Medulla oblongata (tissue), 1 donor: ENCODE data around the gene RHNO1.

Source experiments
- DNase-seq: peaks from one replicate; pipeline ENCODE4 v3.0.0-alpha.2; 2015; ENCODE audit errors: extremely low spot score

The RHNO1 gene

GRCh38 chr12:2877047-2877952 lies at the start of gene RHNO1, which contains the start of gene FOXM1:
RHNO1 (plus strand) TSS chr12:2877223; CDS start chr12:2885367, 8,144 bp downstream.
FOXM1 (minus strand) TSS chr12:2877174; CDS start chr12:2874478, 2,696 bp downstream.
- peak; percentile 94 for DNase-seq

DNA sequence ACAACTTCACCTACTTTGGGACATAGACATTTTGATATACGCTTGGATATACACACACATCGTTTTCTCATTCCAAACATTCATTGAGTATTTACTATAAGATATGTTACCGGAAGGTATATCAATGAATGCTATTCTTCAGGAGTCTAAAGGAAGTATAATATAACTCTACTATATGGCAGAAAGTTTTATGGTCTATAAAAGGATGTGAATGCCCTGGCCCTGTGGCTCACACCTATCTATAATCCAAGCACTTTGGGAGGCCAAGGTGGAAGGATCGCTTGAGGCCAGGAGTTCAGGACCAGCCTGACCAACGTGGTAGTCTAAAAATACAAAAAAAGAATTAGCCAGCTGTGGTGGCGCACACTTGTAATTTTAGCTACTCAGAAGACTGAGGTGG lies 47.7 kb upstream of the RHNO1 start:
- no peak for DNase-seq

- DNase-seq: no peak
These were observed 44.4 kb upstream of the RHNO1 start for GRCh38 chr12:2832550-2833127.

DNA sequence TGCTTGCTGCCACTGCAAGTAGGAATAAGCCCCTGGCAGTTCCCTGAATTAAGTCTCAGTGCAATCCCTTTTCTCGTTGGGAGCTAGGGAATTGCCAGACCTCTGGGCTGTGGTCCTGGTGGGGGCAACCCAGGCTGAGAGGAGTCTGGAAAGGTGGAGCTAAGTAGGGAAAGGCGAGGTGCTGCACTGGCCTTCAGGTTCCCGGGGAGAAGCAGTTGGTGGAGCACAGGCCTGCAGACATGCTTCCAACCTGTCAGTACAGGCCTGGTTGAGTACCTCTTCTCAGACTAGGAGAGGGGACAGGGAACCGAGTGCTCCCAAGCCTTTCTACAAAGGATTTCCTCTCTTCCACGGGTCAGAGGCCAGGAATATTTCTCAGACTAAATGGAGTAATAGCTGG lies 43.7 kb upstream of the RHNO1 start:
- DNase-seq: no peak

DNA sequence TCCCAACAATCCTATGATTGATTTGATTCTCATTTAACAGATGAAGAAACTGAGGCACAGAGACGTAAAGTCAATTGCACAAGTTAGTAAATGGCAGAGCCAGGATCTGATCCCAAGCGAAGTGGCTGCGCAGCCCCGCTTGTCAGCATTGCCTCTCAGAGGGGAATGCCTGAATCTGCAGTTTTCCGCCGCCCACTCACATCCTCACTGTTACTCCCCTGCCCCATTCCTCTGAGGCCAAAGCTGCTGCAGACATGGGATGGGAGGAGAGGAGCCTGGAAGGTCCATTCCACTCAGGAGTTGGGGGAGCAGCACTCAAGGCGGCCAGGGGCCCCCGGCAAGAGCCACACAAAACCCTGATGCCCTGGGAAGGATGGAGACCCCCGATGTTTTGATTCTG lies 43.2 kb upstream of the RHNO1 start:
- DNase-seq: no peak

- peak; percentile 73 for DNase-seq
These were observed 42.2 kb upstream of the RHNO1 start, which contains the start of gene NRIP2 for GRCh38 chr12:2834581-2835491. NRIP2 (minus strand) TSS chr12:2835035; CDS start chr12:2834983, 52 bp downstream.

DNA sequence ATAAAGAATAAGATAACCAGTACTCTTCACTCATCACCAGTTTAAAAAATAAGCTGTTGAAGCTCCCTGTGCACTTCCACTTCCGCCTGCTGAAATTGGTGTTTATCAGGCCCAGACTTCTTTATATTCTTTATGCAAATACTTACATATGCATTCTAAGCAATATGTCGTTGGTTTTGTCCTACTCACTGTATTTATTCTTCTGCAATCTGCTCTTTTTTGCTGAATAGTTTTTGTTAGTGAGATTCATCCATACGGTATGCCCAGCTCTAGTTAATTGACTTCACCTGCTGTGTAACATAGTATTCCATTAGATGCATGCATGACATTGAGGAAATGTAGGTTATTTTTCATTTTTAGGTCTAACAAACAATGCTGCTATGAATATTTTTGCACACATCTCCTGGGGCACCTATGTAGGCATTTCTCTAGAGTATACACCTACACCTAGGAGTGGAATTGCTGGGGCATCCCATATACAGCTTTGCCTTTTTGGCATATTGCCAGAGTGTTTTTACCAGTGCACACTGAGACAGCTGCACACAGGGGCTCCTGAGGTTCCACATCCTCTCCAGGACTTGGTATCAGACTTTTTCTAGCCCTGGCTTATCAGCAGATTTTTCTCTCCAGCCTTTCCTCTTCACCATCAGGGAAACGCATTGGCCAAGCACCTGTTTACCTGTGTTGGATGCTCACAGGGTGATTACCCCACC lies 41.2 kb upstream of the RHNO1 start:
- no peak for DNase-seq

DNA sequence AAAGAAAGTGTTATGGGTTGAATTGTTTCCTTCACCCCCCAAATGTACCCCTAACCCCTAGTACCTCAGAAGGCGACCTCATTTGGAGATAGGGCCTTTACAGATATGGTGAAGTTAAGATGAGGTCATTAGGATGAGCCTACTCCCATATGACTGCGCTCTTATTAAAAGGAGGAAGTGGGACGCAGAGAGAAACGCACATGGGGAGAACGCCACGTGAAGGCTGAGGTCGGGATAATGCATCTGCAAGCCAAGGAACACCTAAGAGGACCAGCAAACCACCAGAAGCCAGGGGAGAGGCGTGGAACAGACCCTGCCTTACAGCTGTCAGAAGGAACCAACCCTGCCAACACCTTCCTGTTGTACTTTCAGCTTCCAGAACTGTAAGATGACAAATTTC lies 40.4 kb upstream of the RHNO1 start:
- no peak for DNase-seq

DNA sequence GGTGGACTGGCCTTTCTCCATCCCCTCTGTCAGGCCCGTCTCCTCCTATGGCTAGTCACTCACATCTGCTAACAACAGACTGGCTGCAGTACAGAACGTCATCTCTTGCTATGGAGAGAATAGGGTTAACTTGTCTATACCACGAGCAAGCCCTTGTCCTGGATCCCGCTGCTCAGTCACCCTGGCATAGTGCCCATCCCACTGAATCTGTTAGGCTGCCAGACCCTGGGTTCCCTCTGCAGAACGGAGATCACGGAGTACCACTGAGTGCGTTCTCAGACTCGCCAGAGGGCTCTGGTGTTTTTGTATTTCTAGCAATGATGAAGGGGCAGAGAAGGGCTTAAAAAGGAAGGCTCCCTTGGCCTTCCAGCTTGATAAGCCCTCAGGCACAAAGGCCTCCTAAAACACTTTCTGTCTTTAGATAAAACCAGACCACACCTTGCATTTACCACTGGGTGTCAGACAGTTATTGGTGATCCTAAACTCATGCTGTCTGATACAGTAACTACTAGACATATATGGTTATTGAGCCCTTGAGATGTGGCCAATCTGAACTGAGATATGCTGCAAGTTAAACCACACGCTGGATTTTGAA lies 35.9 kb upstream of the RHNO1 start:
- DNase-seq: no peak

DNA sequence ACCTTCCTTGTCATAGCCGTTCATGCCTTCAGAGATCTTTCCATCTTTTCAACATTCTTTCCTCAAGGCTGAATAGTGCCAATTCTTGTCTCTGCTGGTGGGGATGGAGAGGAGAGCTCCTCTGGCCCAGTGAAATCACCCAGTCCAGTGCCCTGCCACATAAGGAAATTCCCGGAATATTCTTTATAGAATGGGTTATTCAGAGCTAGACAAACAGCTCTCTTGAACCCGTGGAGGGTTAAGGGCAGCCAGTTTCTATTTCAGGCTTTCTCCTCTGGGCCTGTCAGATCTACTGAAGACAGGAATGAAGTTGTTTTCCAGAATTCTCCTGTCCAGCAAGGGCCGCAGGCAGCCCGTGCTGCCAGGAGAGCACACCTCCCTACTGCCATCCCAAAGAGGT lies 34.1 kb upstream of the RHNO1 start:
- no peak for DNase-seq

DNA sequence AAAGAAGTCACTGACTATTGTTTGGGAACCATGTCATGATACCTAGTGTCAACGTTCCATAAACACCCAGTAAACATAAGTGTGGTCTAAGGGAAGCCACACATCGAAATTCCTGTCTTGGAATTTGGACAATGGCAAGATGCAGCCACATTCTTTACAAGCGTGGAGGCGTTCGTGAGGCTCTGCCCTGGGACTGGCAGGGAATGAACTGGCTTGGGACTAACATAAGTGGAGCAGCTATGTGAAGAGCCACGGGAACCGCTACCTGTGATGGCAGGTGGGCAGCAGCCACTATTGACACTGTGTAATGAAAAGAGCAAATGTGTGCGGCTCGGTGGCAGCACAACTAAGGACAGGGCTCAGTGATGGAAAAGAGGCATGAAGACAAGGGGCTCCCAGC lies 32.2 kb upstream of the RHNO1 start:
- no peak for DNase-seq

DNA sequence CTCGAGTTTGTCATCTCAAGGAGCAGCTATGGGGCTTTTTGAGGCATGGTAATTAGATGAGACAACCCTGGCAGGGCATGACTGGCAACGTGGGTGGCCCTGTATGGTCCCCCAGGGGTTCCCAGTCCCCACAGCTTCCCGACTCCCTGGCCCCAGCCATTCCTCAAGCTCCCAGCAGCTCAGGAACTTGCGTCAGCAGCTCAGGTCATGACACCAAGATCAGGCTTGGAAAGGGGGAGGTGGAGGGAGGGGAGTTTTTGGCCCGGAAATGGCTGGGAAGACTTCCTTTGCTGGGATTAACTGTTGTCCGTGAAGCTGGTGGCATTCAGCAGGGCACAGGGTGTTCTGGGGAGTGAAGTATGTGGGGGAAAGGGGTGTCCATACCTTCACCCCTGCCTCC lies 31.7 kb upstream of the RHNO1 start:
- no peak for DNase-seq

DNA sequence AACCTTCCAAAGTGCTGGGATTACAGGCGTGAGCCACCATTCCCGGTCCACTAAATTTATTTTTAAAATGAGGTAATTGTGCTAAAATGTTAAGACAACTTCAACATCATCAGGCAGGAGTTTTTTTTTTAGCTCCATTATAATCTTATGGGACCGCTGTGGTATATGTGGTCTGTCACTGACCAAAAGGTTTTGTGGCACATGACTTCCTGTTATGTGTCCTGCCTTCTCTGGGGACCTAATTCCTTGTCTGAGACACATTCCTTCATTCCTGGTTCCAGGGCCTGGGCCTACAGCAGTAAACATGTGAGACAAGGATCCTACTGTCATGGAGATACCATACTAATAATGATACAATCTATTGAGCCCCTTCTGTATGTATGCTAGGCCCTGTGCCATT lies 25.1 kb upstream of the RHNO1 start:
- DNase-seq: no peak

DNA sequence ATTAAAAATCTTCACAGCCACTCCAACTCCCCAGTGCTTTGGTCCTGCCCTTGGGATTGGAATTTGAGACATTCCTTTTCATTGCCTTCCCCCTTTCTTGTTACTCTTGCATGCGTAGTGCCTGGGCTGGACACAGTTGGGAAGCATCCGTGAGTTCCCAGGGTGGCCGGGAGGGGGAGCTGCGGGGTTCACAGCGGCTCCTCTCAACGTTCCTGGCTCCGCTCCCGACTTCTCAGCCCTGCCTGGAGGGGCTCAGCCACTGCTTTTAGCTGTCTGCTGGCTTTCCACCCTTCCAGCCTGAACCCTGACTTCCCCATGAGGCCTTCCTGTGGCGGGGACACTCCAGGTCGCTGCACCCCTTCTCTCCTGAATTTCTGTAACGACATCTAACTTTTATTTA lies 23.4 kb upstream of the RHNO1 start:
- peak; percentile 84 for DNase-seq

- DNase-seq: no peak
These were observed 22.2 kb upstream of the RHNO1 start for GRCh38 chr12:2854669-2855453.

DNA sequence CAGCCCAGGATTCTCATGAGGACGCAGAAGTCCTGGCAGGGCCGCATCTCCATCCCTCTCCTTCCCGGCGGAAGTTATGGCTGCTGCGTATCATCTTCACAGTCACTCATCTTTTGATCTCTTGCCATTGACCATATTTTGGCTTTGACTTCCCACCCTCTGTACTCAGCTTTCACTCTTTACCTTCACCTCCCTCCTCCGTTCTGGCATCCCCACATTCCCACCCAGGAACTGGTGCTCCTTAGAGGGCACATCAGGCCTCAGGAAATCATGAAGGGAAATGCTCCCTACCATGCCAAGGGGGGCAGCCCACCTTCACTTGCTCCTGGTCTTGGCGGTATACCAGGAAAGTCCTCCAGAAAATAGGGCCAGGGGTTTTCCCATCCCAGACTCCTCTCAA lies 21.5 kb upstream of the RHNO1 start:
- no peak for DNase-seq

GRCh38 chr12:2856051-2856450 lies 21.0 kb upstream of the RHNO1 start:
- no peak for DNase-seq

- no peak for DNase-seq
These were observed 20.0 kb upstream of the RHNO1 start, which contains the start of gene TEX52 for GRCh38 chr12:2857021-2857431. TEX52 (minus strand) TSS chr12:2857039; CDS start chr12:2857026, 13 bp downstream.

DNA sequence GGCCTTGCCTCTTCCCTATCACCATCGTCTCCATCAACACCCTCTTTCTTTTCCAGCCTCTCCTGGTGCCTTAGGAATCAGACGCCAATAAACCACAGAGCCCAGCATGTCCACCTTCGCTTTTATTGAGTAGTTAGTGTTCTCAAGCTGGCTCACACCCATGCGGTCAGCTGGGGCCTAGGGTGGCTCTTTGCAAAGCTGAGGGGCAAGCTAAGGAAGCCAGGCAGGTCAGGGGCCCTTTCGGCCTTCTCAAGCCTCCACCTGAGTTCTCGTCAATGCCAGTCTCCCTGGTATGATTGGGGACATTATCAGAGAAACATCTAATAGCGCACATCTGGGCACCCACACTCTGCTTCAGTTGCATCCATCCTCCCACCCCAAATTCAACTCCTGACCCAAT lies 19.4 kb upstream of the RHNO1 start:
- no peak for DNase-seq

GRCh38 chr12:2858334-2858733 lies 18.7 kb upstream of the RHNO1 start:
- DNase-seq: no peak
